ENCODE measurements around the gene PAGR1. TPM values are rescaled to one million over a fixed set of nuclear protein-coding genes. Genes with fewer than 3 reads are reported as not detected.
A peak's percentile ranks its signal among the peaks of the same experiment; 100 is the strongest.

Gene PAGR1
- total and polyA plus RNA-seq, 9 of the 15 experiments (the other 6 are each of a cell fraction or from before 2014, with no cell fraction given): 1.4 to 58.2 (median 16.8) TPM

DNA sequence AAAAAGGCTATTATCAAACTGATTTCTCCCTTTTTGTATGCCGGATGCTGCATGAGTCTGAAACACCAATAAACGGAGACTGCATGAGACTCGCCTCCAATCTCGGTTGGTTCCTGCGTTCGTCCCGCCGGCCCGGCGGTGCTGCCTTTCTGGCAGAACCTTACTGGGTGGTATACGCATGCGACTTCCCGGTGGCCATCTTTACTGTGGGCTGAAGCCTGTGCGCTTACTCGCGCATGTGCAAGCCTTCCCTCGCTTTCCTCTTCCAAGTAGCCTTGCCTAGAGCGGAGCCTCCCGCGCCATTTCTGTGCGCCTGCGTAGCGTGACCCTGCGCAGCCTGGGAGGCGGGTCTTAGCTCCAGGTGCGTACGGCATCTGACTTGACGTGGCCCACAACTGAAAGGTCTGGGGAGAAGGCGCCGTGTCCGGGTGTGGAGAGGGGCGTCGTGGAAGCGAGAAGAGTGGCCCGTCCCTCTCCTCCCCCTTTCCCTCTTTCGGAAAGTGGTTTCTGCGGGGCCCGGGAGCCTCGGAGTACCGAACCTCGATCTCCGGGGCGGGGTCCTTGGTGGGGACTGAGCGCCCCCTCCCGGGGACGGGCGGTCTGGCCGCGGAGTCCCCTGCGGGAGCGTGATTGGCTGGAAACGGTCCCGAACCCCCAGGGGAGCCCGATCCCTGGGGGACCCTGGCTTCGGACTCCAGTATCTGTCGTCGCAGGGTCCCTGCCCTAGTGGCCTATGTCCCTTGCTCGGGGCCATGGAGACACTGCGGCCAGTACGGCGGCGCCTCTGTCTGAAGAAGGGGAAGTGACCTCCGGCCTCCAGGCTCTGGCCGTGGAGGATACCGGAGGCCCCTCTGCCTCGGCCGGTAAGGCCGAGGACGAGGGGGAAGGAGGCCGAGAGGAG, at the start of gene PAGR1 (continued):
- TF ChIP-seq ZNF212 (CRISPR knock-in tag; IDR thresholded peaks at IDR 0.05) (no peak), AFF4 (CRISPR knock-in tag; IDR thresholded peaks at IDR 0.05) (0 out of 2 replicates have a peak, but pooled peaks have one; percentile 12), CREBBP (IDR thresholded peaks at IDR 0.05; ENCODE audit: low read depth, low read length) (no peak), STAG1 (CRISPR knock-in tag; IDR thresholded peaks at IDR 0.05; ENCODE audit: borderline replicate concordance) (no peak), ZBED1 (IDR thresholded peaks at IDR 0.05) (no peak), PATZ1 (CRISPR knock-in tag; IDR thresholded peaks at IDR 0.05; ENCODE audit: borderline replicate concordance) (no peak), EP300 (IDR thresholded peaks at IDR 0.05; ENCODE audit: low read length) (no peak), TRIM28 (IDR thresholded peaks at IDR 0.05) (no peak), POLR2B (IDR thresholded peaks at IDR 0.05; ENCODE audit: low read depth, partially characterized antibody) (peak; percentile 92), ZBTB34 (CRISPR knock-in tag; IDR thresholded peaks at IDR 0.05) (no peak), NR2C2 (CRISPR knock-in tag; IDR thresholded peaks at IDR 0.05) (peak; percentile 91), NR2C2 (tag; IDR thresholded peaks at IDR 0.05) (peak; percentile 97)
- TF ChIP-seq, protein P1, sequence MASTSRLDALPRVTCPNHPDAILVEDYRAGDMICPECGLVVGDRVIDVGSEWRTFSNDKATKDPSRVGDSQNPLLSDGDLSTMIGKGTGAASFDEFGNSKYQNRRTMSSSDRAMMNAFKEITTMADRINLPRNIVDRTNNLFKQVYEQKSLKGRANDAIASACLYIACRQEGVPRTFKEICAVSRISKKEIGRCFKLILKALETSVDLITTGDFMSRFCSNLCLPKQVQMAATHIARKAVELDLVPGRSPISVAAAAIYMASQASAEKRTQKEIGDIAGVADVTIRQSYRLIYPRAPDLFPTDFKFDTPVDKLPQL (IDR thresholded peaks at IDR 0.05; ENCODE audit: extremely low read depth, insufficient read length): no peak
- TF ChIP-seq, protein P2, sequence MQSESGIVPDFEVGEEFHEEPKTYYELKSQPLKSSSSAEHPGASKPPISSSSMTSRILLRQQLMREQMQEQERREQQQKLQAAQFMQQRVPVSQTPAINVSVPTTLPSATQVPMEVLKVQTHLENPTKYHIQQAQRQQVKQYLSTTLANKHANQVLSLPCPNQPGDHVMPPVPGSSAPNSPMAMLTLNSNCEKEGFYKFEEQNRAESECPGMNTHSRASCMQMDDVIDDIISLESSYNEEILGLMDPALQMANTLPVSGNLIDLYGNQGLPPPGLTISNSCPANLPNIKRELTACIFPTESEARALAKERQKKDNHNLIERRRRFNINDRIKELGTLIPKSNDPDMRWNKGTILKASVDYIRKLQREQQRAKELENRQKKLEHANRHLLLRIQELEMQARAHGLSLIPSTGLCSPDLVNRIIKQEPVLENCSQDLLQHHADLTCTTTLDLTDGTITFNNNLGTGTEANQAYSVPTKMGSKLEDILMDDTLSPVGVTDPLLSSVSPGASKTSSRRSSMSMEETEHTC (IDR thresholded peaks at IDR 0.05): 0 out of 2 replicates have a peak, but pooled peaks have one; percentile 33
- TF ChIP-seq, protein P3, sequence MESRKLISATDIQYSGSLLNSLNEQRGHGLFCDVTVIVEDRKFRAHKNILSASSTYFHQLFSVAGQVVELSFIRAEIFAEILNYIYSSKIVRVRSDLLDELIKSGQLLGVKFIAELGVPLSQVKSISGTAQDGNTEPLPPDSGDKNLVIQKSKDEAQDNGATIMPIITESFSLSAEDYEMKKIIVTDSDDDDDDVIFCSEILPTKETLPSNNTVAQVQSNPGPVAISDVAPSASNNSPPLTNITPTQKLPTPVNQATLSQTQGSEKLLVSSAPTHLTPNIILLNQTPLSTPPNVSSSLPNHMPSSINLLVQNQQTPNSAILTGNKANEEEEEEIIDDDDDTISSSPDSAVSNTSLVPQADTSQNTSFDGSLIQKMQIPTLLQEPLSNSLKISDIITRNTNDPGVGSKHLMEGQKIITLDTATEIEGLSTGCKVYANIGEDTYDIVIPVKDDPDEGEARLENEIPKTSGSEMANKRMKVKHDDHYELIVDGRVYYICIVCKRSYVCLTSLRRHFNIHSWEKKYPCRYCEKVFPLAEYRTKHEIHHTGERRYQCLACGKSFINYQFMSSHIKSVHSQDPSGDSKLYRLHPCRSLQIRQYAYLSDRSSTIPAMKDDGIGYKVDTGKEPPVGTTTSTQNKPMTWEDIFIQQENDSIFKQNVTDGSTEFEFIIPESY (CRISPR knock-in tag; IDR thresholded peaks at IDR 0.05): peak; percentile 69; the same call in 1 of the 2 replicates

Measured in K562 (cell line).